Measurements from ENCODE around the gene TSLP.

TSLP gene

DNA sequence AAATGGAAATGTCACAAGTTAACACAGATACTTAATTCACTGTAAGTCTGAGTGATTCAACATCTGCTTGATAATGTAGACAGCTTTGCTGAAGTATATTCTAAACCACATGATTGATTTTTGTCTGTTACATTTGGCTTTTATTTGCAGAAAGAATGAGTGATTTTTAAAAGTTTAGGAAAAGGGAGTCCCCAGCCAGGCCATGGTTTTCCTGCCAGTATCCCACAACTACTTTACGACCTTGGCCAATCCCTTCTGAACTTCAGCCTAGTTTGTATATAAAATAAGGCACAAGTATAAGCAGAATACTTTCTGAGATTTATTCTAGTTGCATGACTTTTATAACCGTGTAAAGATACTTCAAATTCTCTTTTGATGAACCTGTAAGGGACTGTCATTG, 47.7 kb downstream of the TSLP start:
- no peaks in the 10 kb centered on the region for H3K9me3 Mint-ChIP-seq
- H3K27ac Mint-ChIP-seq = peak overlapping the region; percentile 17
- H3K36me3 Mint-ChIP-seq (ENCODE audit: low read depth) = peaks cover 73% of the 10 kb centered on the region
- H3K27me3 Mint-ChIP-seq = no peaks in the 10 kb centered on the region
- H3K4me3 Mint-ChIP-seq = peak overlapping the region; percentile 8
- H3K4me1 Mint-ChIP-seq (ENCODE audit: low read depth) = peaks cover 67% of the 10 kb centered on the region

DNA sequence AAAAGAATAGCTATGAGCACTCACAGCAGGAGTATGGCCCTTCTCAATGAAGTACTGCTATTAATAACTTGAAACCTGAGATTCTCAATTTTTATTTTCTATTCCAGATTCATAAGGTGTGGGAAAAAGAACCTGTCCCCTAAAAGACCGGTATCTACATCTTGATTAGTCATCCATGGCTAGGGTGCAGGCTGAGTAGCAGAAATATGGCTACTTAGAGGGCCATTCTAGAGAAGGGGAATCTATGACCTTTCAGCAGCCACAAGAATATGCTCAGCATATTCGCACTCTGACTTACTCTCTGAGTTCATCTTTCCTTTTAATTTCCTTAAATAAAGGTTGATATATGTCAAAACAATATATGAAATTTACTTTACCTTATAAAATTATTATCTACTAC, 48.3 kb downstream of the TSLP start:
- Mint-ChIP-seq H3K36me3 (ENCODE audit: low read depth) (peaks cover 71% of the 10 kb centered on the region), H3K27me3 (no peaks in the 10 kb centered on the region), H3K9me3 (no peaks in the 10 kb centered on the region), H3K27ac (no peak overlapping the region), H3K4me3 (no peak overlapping the region), H3K4me1 (ENCODE audit: low read depth) (peaks cover 68% of the 10 kb centered on the region)

DNA sequence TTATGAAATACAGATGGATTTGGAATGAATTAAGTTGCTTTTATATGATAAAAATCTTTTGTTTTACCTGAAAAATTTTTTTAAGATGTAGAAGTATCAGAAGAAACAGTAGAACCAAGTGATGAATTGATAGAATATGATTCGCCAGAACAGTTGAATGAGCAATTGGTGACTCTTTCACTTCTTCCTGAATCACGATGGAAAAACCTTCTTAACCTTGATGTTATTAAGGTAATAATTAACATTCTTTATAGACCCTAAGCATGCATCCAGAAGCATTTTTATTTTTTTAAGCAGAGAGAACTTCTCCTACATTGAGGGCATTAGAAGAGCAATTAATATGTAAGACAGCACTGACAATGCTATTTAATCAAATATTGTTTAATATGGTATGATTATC, 49.4 kb downstream of the TSLP start:
- Mint-ChIP-seq H3K9me3 (no peaks in the 10 kb centered on the region), H3K27ac (no peak overlapping the region), H3K4me3 (no peak overlapping the region), H3K36me3 (ENCODE audit: low read depth) (peaks cover 65% of the 10 kb centered on the region), H3K4me1 (ENCODE audit: low read depth) (peaks cover 60% of the 10 kb centered on the region), H3K27me3 (no peaks in the 10 kb centered on the region)

DNA sequence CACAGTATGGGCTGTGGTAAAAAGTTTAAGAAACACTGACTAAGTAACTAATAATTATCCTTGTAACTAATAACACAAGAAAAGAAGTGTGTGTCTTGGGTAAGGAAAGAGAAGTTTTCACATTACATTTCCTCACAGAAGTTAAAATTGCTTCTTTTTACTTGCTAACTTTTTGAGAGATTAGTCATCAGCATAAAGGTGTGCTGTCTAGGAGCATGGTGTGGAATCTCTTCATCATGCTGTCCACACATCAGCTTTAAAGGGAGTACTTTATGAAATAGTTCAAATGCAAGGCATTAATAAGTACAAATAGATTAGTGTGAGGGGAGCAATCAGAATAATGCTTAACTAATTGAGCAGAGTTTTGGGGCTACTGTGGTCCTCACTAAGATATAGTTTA, 50.4 kb downstream of the TSLP start:
- Mint-ChIP-seq H3K4me3 (no peak overlapping the region), H3K27me3 (no peaks in the 10 kb centered on the region), H3K4me1 (ENCODE audit: low read depth) (peaks cover 50% of the 10 kb centered on the region), H3K36me3 (ENCODE audit: low read depth) (peaks cover 68% of the 10 kb centered on the region), H3K9me3 (no peaks in the 10 kb centered on the region), H3K27ac (peak overlapping the region; percentile 66)

DNA sequence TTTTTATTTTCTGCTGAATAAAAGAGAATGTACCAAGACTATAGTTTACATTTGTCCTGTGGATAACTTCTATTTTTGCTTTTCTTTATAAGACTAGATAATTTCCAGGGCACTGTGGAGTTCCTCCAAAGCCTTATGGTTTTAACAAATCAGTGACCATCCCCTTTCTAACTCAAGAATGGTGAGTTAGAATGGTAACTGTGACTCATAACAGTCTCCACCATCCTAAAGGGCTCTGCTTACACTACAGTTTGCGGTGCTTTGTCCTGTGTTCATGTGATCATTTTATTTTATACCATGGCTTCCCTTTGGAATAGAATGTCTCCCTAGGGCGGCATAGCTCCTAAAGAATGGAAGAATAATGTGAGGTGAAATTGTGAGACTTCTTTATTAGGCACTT, 50.9 kb downstream of the TSLP start:
- peaks cover 68% of the 10 kb centered on the region for H3K36me3 Mint-ChIP-seq (ENCODE audit: low read depth)
- H3K9me3 Mint-ChIP-seq = no peaks in the 10 kb centered on the region
- peaks cover 46% of the 10 kb centered on the region for H3K4me1 Mint-ChIP-seq (ENCODE audit: low read depth)
- peak overlapping the region; percentile 49 for H3K27ac Mint-ChIP-seq
- no peak overlapping the region for H3K4me3 Mint-ChIP-seq
- no peaks in the 10 kb centered on the region for H3K27me3 Mint-ChIP-seq

DNA sequence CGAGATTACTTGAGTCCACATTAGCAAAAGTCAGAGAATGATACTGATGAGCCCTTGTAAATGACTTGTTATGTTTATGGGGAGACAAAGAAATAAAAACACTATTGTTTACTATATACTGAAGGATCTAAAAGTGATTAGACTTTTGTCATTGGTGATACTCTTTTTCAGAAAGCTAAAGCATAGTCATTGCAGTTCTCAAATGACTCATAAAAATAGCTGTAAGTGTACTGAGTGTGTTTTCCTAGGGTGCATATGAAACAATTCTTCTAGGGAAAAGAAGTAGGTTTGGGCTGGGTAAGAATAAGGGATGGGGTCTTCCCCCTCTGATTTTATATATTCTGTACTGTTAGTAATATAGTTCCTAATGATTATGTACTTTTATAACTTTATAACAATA, 53.3 kb downstream of the TSLP start:
- H3K4me1 Mint-ChIP-seq (ENCODE audit: low read depth) = peaks cover 29% of the 10 kb centered on the region
- no peak overlapping the region for H3K27ac Mint-ChIP-seq
- H3K36me3 Mint-ChIP-seq (ENCODE audit: low read depth) = peaks cover 72% of the 10 kb centered on the region
- no peaks in the 10 kb centered on the region for H3K9me3 Mint-ChIP-seq
- H3K4me3 Mint-ChIP-seq = no peak overlapping the region
- no peaks in the 10 kb centered on the region for H3K27me3 Mint-ChIP-seq

DNA sequence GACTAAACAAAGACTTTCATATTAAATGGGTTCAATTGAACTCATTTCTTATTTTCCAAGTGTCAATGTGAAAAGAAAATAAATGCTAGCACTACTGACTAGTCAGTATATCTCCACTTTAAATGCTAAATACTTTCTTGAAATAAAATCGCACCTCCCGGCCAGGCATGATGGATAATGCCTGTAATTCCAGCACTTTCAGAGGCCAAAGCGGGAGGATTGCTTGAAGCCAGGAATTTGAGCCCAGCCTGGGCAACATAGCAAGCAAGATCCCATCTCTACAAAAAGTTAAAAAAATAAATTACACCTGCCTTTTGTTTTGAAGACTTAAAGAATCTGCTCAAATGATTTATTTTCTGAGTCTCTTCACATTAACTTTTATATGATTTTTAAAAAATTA, 55.4 kb downstream of the TSLP start:
- Mint-ChIP-seq H3K27me3 (no peaks in the 10 kb centered on the region), H3K4me1 (ENCODE audit: low read depth) (peaks cover 15% of the 10 kb centered on the region), H3K9me3 (no peaks in the 10 kb centered on the region), H3K36me3 (ENCODE audit: low read depth) (peaks cover 60% of the 10 kb centered on the region), H3K27ac (no peak overlapping the region), H3K4me3 (no peak overlapping the region)

Data from stimulated activated naive CD8-positive, alpha-beta T cell treated with anti-CD3 and anti-CD28 coated beads, Interleukin-15, Interleukin-2, amounts not matched to agents 100 ng/mL and 50 ng/mL, for 24 hours (primary cell).